HG02884 (cell line): ENCODE data around the gene KCNK4.

Experiments
- ATAC-seq: cut with Tn5 transposase; IDR thresholded peaks from one replicate; pipeline ENCODE4 v1.9.1; 2021; ENCODE audit warnings: mild to moderate bottlenecking, moderate library complexity; ENCODE audit not compliant: unreplicated experiment

The KCNK4 gene

GRCh38 chr11:64289002-64289564 lies 2.0 kb upstream of the KCNK4 start:
- ATAC-seq = no peak

GRCh38 chr11:64290352-64291261 lies 495 bp upstream of the KCNK4 start:
- no peak for ATAC-seq

DNA sequence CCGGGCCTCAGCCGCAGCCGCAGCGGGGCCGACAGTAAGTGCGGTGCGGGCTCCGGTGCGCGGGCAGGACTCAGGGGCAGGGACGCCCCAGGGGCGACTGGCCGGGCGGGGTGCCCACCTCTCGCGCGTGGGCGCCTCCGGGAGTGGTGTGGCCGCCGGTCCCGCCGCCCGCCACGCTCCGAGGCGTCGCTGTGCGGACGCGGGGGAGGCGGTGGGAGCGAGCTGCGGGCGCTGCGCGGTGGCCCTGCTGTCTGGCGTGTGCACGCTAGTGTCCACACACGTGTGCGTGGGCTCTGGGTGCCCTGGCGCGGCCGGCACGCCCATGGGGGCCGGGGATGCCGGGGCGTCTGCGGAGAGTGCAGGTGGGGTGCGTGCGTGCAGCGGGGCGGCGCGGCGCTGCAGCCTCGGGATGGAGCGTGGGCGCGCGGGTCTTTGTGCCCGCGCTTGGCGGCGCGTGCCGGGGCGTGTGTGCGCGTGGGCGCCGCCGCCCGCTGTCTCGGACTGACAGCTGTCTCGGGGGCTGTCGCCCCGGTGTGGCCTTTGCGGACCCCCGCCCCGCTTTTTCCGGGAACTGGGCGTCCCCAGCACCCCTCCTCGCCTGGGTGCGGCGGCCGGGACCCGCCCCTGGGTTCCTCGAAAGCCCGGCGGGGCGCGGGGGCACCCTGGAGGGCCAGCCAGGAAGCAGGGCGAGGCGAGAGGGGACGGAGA lies 804 bp downstream of the KCNK4 start:
- ATAC-seq = no peak

- no peak for ATAC-seq
Observed at GRCh38 chr11:64292460-64293254, 1.6 kb downstream of the KCNK4 start.

- no peak for ATAC-seq
Observed at GRCh38 chr11:64294774-64295173, 3.7 kb downstream of the KCNK4 start.

GRCh38 chr11:64295760-64296159 lies 4.7 kb downstream of the KCNK4 start:
- no peak for ATAC-seq

DNA sequence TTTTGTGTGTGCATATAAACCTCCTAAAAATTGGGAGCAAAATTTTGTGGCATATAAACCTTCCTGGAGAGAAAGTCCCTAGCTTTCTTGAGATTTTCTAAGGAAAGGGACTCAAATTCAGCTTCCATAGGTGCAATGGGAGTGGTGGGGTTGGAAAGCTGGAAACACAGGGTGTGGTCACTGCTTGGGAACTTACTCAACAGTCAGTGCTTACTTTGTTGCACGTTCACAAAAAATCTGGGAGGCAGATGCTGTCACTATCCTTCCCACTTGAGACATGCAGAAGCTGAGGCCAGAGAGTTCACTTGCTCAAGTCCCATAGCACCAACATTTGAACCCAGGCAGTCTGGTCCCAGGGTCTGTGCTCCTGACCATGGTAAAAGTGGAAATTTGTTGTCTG lies 5.1 kb downstream of the KCNK4 start:
- no peak for ATAC-seq

- no peak for ATAC-seq
Observed at GRCh38 chr11:64296830-64297698, 6.0 kb downstream of the KCNK4 start.

DNA sequence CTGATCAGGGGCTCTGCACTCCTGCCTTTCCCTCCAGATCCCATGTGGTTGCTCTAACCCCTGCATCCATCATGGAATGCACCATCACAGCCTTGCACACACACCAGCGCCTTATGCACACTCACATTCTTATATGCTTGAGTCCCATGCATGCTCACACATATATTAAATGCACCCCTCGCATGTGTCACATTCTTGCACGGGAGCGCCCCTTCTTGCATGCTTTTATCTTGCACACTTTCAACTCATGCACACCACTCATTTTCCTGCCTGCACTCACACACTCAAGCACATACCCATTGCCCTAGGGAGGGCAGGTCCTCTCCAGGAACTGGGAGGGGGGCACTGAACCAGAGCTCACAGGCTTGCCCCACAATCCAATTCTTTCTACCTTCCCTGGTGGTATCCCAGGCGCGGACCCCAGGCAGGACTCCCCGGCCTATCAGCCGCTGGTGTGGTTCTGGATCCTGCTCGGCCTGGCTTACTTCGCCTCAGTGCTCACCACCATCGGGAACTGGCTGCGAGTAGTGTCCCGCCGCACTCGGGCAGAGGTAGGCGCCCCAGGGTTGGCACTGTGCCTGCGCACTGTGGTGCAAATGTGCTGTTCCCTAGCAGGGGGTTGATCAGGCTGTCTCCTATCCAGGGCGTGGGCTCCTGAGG lies 6.7 kb downstream of the KCNK4 start:
- ATAC-seq = no peak

GRCh38 chr11:64298966-64299846 lies 8.1 kb downstream of the KCNK4 start:
- ATAC-seq = no peak

- no peak for ATAC-seq
Observed at GRCh38 chr11:64299847-64300648, 8.9 kb downstream of the KCNK4 start, which contains the start of gene CATSPERZ. Gene CATSPERZ, plus strand, starts transcription at chr11:64300358. Its CDS starts 53 bp downstream, at chr11:64300411.

- ATAC-seq = no peak
Observed at GRCh38 chr11:64303109-64304031, 12.3 kb downstream of the KCNK4 start.

DNA sequence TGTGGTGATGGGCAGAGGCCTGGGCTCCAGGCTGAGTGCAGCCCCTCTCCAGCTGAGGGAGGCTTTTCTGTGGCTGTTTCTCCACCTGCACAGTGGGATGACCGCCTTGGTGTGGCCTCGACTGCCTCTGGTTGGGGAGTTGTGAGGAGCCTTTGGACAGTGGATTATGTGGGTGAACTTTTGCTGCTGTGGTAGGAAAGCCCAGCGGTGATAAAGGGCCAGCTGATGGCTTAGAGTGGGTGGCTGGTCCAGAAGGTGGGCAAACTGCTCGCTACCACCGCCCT lies 12.9 kb downstream of the KCNK4 start:
- ATAC-seq = no peak

DNA sequence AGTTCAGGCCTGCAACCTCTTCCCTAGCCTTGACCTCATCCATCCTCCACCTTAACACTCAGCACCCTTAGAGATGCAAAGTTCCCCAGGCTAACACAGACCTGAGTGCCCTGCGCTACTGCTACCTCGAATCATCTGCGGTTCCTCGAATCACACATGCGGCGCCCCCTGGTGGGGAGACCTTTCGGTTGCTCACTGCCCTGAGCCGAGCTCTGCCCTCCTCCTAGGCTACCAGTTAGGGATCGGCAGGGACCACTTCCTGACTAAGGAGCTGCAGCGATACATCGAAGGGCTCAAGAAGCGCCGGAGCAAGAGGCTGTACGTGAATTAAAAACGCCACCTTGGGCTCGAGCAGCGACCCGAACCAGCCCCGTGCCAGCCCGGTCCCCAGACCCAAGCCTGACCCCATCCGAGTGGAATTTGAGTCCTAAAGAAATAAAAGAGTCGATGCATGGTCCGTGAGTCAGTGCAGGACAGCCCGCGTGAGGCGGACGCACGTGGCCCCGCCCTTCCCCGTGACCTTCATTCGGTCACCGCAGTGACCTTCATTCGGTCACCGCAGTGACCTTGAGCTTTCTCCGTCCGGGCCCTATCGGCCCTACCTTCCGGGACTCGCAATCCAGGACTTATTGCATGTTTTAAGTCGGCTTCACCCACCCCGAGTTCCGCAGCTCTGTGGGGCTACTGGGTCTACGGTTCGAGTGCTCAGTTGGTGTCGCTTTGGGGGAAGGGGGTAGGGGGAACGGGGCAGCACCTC lies 13.4 kb downstream of the KCNK4 start:
- ATAC-seq = peak; percentile 4

- peak; percentile 56 for ATAC-seq
Observed at GRCh38 chr11:64305075-64305690, 14.1 kb downstream of the KCNK4 start, which contains the start of gene ESRRA. Gene ESRRA, plus strand, starts transcription at chr11:64305524. Its CDS starts 1,656 bp downstream, at chr11:64307180.
